GM19463 (cell line): ENCODE results near the gene TNPO3.
A peak's percentile ranks its signal among the peaks of the same experiment; 100 is the strongest.

Source experiments
- ATAC-seq: cut with Tn5 transposase; IDR thresholded peaks from one replicate; pipeline ENCODE4 v1.9.1; 2021; ENCODE audit warnings: mild to moderate bottlenecking, moderate library complexity; ENCODE audit not compliant: unreplicated experiment

The TNPO3 gene

DNA sequence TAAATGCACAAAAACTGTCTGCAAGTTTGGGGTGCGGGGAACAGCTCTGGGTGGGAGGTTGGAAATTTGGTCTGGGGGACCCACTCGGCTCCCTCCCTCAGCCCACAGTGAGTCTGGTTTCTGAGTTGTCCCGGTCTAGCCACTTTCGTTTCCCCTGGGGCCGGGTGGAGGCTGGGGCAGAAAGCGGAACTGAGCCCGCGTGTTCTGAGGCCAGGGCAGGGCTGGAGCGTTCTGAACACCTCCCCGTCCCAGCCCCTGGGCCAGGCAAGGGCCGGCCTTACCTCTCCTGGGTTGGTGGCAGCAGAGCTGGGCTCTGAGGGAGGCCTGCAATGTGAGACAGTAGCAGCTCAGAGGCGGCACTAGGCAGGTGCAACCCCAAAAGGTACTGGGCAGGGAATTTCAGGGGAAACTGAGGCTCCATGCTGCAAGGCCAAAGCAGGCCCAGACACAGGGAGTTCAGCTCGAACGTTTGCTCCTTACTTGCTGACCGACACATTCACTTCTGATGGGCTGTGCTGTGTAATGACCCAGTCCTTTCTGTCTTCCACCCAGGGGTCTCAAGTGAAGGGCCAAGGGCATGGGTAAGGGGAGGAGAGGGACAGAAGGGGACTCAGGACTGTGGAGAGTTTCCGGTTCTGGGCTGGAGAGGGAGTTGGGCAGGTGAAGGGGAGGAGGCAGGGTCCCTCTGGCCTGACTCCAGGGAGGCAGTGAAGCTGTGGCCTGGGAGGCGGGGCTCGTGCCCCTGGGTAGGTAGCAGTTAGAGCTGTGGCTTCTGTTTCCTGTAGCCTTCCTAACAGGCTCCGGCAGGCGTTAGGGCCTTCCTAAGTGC lies 114.2 kb downstream of the TNPO3 start:
- ATAC-seq = peak; percentile 43

DNA sequence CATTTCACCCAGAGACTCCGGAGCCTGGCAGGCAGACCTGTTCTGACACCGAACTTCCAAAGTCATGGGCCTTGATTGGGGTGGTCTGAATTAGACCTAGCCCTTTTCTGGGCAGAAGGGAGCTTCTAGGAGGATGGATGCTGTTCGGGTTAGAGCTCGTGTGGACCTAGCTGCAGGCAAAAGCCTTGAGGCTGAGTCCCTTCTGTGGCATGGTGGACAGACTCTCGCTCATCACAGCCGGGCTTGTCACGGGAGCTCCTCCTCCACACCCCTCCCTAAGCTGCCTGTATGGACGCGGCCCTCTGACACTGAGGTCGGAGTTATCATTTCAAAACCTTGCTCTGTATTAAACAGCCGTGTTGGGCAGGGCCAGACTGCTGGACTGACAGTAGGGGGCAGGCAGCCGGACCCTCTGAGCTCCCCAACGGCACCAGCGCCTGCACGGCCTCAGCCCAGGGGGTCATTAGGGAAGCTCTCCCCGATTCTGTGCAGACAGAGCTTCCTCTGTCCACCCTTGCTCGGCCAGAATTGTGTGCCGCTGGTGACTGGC lies 115.0 kb downstream of the TNPO3 start:
- peak; percentile 21 for ATAC-seq

DNA sequence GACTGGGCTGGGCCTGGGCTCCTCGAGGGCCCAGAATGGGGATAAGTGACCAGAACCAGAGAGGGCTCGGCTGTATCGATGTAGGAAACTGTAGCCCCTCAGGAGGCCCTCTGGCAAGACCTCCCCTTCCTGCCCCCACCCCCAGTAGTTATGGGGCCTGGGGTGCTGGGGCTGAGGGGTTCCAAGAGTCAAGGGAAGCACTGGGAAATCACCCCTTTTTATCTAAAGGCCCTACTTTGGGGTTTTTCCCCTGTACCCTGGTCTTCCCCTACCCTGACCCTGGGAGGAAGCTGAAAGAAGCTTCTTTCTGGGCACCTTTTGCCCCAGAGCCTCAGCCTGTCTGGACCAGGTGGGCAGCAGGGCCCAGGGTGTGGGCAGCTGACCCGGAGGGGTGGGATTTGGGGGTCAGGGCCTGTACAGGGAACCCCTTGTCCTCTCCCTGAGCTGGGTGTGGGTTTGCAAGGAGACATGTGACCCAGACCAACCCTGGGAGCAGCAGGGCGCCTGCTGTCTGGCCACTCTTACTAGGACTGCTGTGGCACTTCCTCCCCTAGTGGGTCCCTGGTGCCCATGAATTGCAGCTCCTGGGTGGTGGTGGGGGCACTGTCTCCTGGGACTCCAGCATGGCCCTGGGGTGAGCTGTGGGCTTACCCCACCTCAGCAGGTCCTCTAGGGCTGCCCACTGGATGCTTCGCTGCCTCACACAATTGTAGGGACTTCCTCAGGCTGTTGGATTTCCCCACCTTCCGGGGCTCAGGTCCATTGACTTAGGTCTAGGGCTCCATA lies 115.6 kb downstream of the TNPO3 start:
- peak; percentile 18 for ATAC-seq

DNA sequence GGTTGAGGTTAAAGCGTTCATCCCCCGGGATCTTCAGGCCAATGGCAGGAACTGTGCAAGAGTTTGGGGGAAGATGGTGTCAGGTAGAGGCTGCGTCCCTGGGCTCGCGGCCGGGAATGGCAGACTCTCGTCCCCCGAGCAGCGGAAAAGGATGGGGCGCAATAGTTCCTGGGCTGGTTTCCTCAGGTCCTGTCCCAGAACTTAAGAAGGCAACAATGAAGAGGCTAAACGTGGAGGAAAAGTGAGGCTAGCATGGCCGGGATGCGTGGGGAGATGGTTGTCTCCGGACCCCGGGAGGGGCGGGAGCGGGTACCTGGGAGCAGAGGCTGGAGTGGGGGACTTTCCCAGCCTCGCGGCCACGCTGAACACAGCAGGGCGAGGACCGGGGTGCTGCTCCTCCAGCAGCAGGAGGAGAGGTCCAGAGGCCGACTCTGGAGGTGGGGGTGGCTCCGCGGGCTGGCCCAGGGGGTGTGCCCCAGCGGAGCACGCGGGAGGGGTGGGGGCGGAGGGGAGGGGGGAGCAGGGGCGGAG lies 116.3 kb downstream of the TNPO3 start:
- peak; percentile 16 for ATAC-seq

DNA sequence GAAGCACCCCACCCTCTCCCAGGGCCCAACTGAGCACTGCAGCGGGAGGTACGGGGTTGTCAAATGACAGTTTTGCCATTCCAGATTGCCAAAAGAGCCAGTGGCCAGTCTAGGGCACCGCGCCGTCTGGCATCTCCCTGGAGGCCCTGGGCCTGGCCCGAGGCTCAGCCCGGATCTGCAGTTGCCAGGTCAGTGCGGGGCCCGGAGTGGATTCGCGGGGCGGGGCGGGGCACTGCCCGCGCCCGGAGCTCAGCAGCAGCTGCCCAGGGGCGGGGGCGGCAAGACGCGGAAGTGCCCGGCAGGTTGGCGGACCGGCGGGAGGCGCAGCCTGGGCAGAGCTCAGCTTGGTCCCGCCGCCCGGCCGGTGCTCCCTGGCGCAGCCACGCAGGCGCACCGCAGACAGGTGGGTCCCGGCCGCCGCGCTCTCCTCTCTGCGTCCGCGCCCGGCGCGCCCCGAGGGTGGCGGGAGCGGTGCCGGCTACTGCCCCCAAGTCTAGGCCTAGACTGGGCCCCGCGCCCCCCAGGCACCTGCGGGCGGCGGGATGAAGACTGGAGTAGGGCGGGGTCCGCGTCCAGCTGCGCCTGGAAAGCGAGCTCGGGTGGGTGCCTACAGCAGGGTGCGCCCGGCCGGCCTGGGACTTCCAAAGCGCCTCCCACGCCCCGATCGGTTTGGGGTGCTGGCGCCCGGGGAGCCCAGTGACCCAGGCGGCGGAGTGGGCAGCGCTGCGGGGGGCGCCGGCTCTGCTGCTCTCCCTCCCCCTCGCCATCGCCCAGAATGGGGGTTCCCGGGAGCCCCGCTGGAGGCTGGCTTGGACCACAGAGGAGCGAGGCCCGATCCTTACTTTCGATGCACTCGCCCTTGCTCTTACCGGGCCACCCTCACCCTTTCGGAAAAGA lies 117.0 kb downstream of the TNPO3 start, which contains the start of gene IRF5:
TSS of gene IRF5 (plus strand) at position 281 of the 897 bp plus-strand sequence. CDS start 4,155 bp downstream, outside the sequence.
- ATAC-seq = peak; percentile 13

DNA sequence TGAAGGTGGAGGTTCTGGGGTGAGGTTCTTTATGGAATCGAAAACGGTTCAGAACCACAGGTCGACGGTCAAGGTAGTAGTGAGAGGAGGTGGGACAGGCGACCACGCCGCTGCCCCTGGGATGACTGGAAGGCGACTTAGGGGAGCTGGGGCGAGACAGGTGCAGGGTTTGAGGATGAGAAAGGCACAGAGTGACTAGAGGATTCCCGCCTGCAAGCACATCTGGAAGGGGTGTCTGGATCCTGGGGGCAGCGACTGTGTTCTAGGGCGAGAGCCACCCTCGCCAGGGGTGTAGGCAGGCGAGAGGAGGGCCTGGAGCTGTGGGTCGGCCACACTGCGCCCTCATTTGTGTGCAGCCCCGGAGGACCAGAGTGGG lies 117.7 kb downstream of the TNPO3 start:
- peak; percentile 0 for ATAC-seq

DNA sequence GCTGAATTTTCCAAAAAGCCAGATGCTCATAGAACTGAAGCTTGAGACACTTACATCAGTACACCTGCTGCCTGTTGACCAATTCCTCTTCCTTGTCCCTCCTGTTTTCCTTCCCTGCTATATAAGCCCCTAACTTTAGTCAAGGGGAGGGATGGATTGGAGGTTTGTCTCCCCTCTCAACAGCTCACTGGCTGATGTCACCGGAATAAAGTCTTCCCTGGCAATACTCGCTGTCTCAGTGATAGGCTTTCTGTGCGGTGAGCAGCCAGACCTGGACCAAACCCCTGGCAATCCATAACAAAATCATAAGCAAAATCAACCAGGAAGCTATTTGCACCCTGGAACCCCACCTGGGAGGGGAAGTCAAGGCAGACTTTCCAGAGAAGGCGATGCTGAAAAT lies 118.1 kb downstream of the TNPO3 start:
- no peak for ATAC-seq

DNA sequence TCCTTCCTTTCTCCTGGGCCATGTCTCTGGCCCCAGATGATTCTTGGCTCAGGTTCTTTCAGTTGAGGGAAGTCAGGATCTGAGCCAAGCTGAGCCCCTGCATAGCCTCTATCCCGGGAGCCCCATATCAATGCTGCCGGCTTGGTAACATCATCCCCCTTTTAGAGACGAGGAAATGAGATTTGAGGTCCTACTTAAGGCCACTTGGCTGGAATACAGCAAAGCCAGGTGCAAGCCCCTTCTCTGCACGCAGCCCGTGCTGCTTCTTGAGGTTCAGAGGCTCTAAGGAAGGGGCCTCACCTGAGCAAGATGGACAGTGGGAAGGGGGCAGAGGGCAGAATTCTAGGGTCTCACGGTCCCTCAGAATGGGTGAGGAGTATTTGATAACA lies 119.6 kb downstream of the TNPO3 start:
- ATAC-seq = no peak

DNA sequence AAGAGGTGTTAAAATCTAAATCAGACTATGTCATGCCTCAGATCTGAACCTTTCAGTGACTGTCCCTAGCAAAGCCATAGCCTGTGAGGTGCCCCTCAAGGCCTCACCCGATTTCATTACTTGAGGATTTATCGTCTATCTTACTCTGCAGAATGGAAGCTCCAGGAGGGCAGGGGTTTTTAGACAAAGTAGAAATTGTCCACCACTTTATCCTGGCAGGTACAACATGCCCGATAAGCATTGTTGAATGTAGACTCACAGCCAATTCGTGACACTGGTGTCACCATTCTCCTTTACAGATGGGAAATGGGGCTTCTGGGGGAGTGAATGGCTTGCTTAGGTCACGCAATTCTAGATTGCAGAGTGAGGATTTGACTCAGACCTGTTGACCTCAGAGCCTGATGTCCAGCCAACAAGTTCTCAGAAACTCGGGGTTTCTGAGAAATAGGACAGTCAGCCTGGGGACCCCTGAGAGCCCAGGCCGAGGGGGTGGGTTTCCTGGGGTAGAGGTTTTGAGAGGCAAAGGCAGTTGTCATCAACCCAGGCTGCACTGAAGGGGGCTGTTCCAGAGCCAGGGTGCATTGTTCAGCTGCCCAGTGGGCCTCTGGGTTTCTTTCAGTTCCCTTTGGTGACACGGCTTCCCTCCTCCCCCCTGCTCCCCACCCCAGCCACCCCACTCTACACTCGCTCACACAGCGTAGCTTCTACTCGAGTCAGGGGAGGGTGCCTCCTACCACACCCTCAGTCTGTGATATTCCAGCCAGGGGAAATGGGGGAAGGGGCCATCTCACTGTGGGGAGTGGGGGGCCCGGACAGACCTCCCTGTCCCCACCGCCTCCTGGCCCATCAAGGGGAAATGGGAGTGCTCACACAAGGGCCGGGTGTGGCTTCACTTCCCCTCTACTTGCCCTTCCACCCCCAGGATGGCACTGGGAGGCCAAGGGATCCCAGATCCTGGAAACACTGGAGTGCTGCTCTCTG lies 120.3 kb downstream of the TNPO3 start:
- peak; percentile 26 for ATAC-seq

DNA sequence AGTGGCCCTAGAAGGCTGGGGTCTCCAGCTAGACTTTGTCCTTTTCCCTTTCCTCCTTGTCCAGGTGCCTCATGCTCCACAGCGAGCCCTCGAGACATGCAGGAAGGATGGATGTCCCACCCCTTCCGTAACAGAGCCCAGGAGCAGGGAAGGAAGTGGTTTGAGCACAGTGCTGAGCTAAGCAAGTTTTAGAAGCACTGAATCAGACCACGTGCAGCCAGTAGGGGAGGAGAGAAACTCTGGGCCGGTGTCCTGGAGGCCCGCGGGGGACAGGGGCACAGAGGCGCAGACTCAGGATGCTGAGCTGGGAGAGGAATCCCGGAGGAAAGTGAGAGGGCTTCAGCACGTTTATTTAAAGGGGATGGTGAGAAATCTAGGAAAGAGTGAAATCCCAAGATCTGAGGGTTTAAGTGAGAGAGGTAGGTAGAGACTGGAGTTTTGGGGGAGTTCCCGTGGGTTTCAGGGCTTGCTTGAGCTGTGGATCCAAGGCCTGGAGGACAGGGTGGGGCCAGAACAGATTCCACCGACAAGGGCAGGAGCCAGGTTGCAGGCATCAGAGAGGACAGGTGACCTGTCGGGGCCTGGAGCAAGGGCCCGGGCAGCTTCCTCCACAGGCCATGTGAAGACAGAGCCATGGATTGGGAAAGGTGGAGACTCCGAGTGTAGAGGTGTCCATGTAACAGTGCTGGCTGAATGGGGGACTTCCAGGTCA lies 121.6 kb downstream of the TNPO3 start:
- peak; percentile 35 for ATAC-seq

DNA sequence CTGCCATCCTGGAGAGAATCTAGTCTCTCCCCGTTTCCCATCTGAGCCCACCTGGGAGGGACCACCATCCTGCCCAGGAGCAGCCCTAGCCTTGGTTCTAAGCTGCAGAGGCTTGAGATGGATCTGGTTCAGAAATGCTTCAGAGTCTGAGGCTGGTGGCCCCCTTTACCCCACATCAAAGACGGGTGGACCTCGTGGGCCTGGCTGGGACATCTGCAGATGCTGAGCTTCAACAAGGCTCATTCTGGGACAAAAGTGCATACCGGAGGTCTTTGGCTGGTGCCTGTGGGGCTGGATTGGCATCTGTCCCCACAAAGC lies 122.1 kb downstream of the TNPO3 start:
- ATAC-seq = no peak

DNA sequence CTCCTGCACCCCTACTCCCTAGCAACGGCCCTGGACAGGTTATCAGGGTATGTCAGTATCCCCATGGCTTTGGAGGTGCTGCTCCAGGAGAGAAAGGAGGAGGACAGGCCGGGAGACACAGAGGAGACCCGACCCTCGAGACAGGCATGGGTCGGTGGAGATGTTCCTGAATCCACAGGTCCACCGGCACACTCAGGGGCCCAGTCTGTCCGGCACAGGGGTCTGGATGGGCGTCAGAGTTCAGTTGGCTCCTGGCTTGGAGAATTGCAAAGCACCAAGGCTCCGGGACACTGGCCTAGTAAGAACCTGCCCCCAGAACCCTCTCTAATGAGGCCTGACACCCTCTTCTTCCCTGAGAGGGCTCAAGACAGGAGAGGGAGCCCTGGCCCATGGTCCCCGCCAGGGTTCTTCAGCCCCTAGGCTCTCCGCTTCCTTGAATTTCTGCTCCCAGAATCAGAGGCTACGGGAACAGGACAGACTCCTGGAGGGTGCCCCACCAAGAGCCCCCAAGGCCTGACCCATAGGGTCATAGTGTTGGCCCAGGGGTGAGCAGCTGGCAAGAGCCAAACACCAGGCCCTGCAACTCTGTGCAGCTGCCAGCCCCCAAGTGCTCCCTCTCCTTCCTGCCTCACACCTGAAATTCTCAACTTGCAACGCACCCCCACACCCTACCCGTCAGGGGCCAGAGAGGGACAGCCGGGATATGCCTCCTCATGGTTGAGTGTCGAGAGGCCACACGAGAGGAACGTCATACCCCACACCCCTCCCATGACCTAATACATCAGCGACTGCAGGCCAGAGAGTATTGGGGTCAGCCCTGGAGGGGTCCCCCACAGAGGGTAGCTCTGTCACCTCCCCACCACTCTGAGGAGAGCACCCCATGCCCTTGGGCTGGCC lies 122.7 kb downstream of the TNPO3 start:
- ATAC-seq = no peak

DNA sequence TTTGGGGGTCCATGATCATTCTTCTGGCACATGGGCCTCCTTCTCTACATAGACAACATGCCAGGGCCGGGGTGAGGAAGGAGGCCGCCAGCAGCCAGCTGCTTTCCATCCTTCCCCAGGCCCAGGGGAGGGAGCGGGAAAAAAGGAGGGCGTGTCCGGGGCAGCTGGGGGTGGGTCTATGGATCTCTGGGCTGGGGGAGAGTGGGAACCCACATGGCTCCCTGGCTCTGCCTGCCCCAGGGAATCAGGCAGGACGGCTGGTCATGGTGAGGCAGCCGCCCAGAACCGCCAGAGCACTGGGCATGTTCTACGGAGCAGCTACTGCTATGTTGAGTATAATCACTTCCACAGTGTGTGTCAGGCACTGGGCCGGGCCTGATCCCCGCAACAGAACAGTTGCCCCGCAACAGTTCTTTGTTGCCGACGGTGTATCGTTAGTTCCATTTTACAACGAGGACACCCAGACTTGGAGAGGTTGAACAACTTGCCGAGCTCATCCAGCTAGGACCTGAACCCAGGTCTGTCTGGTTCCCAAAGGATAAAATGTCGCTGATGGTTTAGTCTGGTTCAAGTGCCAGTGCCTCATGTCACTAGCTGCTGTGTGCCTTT lies 123.6 kb downstream of the TNPO3 start:
- ATAC-seq = no peak

DNA sequence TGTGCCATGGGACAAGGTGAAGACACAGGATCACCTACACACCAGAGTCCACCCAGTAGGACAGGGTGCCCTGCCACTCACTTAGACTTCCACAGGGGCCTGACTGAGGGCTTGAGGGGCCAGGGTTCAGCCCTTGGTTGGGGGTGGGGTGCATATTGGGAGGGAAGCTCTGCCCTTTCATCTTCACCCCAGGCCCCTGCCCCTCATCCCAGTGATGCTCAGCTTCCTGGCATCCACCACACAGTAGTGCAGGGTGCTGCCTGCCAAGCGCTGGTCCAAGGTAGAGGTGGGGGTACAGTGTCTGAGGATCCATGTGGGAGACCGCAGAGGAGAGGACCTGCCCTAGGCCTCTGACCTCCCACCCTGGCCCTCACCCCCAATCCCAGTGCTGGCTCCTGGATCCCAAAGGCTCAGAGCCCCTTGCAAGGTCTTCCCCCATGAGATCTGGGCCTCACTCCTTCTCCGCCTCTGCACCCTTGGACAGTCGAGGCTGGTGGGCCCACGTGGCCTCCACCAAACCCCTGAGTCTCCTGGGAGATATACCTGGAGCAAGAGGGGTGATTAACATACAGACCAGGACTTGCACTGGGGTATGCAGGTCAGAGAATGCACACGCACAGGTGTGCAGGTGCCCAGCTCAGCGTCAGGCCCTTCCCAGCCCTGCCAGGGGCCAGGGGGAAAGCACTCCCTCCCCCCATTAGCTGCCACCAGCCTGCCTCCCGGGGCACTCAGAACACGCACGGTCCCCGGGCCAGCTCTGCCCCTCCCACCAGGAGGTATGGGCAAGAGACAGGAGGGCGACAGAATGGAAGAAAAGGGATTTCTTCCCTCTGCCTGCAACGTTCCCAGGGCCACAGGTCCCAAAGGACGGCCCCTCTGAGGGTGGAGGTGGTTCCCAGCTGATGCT lies 125.8 kb downstream of the TNPO3 start:
- ATAC-seq = no peak

DNA sequence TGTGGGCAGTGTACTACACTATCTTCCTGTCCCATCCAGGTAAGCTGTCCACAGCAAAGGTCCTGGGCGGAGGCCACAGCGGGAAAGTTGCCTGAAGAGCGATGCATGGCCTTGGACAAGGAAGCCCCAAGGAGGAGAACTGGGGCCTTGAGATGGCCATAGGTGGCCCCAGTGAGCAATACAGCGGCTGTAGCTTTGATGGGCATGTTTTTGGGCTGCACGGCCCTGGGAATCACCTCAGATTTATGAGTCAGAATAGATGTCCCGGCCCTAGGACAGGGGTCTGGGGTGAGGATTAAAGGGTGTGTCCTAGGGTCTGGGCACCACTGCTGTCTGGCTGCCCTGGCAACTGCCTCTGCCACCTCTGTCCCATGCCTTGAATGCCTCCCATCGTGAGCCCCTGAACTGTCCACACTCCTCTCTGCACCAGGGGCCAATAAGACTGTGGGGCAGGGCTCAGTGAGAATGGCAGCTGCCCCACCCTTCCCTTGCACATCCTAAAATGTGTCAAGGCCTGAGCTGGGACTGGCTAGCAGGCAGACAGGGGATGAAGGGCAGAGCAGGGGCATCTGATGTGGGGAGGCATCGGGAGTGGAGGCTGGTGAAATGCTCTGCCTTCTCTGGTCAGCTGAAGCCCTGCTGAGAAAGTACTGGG lies 126.6 kb downstream of the TNPO3 start:
- no peak for ATAC-seq
